Amygdala (tissue), 56 donors: Measurements from ENCODE around the gene SDHAF2.
"Not testable (repeated sequence)": the region's sequence is repeated elsewhere in the genome, so short reads cannot be mapped to it uniquely, and the experiment has no call there.

ENCODE experiments used
- DNase-seq, 56 donors: peaks; one replicate each; lab custom pipeline; 2025; lab: John Stamatoyannopoulos, UW

Gene SDHAF2

DNA sequence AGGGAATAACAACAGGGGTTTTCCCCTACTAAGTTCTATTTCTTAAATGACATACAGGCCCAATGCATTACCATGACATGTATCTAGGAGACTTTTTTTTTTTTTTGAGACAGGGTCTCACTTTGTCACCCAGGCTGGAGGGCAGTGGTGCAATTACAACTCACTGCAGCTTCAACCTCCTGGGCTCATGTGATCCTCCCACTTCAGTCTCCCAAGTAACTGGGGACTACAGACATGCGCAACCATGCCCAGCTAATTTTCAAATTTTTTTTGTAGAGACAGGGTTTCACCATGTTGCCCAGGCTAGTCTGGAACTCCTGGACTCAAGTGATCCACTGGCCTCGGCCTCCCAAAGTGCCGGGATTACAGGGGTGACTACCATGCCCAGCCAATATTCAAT is 7.7 kb upstream of the SDHAF2 start:
- no peak for DNase-seq

DNA sequence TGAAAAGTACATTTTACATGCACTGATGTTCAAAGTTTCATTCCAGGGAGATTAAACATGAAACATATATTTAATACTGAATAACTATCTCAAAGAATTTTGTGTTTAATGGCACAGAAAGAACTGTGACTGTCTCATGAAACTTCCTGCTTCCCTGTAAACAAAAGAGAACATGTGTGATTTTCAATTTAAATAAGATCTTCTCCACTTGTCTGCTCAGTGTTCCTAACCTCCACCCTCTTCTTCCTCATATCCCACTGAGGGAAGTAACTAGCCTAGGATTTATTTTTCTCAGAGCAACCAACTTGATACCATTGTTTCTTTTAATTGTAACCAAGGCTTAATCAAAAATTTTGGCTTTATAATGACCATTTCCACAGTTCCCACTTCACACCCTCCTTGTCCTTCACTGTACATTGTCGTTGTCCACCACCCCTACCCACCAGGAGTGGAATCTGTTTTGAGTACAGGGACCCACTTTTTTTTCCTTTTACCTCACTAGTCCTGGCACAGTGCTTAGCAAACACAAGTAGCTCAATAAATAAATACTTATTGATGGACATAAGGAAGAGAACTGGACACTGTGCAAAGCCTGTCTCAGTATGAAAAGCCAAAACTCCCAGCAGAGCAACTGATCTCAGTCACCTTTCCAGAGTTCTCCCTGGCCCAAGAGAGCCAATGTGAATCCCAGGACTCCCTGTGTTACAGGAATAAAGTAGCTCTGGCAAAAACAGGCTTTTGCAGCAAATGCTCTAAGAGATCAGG is 4.4 kb upstream of the SDHAF2 start:
- DNase-seq, result no peak

DNA sequence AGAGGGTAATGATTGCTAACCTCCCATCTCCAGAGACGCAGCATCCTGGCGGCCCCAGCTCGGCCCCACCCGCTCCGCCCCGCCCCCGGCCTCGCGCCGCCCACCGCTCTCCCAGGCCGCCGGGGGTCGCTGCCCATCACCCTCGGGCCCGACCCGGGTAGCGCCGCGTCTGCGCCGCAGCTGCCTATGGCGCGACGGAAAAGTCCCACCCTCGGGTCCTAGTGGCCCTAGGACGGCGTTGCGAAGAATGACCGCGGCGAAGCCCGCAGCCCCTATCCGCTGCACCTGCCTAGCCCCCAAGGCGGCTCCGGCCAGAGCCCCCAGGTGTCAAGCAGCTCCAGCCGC is 606 bp upstream of the SDHAF2 start:
- DNase-seq, result peak in 15 of 56 donors; percentile 26 to 71 (median 56)

DNA sequence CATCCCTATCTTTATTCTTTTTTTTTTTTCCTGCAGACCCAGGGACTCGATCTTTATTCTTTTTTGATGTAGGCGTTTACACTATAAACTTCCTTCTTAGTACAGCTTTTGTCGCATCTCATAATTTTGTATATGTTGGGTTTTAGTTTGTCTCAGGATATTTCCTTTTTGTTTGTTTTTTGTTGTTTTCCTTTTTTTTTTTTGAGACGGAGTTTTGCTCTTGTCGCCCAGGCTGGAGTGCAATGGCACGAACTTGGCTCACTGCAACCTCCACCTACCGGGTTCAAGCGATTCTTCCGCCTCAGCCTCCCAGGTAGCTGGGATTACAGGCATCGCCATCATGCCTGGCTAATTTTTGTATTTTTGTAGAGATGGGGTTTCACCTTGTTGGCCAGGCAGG is 915 bp downstream of the SDHAF2 start:
- not testable (repeated sequence) for DNase-seq

DNA sequence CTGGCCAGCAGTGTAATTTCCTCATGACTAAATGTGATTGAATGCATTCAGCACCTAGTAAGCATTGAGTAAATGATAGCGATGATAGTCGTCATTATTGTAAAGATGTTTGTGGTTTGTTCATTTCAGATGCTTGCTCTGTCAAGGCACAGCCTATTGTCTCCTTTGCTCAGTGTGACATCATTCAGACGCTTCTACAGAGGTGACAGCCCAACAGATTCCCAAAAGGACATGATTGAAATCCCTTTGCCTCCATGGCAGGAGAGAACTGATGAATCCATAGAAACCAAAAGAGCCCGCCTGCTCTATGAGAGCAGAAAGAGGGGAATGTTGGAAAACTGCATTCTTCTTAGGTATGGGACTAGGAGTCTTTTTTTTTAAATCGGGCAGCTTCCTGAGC is 7.6 kb downstream of the SDHAF2 start:
- DNase-seq, result no peak

DNA sequence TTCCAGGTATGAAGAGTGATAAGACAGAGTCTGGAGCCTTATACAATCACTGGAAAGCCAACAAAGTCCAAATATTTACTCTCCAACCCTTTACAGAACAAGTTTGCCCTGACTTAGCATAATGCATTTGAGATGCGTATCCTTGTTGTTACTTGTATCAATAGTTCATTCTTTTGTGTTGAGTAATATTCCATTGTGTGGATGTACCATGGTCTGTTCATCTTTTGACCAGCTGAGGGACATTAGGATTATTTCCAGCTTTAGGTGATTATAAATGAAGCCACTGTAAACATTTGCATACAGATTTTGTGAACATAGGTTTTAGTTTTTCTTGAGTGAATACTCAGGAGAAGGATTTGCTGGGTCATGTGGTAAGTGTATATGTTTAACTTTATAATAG is 9.7 kb downstream of the SDHAF2 start:
- DNase-seq, result no peak

DNA sequence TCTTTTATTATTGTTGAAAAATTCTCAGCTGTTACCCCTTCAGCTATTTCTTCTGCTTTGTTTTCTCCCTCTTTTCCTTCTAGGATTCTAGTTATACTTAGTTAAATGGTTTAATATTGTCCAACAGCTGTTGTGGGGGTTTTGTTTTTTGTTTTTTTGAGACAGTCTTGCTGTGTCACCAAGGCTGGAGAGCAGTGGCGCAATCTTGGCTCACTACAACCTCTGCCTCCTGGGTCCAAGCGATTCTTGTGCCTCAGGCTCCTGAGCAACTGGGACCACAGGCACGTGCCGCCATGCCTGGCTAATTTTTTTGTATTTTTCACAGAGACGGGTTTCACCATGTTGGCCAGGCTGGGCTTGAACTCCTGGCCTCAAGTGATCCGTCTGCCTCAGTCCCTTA is 12.7 kb downstream of the SDHAF2 start:
- peak in 1 of 56 donors; percentile 24 for DNase-seq

DNA sequence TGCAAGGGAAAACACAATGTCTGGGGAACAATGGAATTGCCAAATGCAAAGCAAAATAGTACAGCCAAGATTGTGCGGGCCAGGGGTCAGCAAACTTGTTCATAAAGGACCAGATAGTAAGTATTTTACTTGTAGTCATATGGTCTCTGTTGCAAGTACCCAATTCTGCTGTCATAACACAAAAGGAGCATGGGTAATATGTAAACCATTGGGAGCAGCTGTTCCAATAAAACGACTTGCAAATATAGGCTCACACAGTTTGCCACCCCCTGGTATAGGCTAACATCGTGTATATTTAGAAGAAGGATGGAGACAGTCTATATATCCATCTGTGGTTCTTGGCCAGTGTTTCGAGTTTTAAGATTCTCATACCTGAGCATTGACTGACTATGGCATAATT is 15.6 kb downstream of the SDHAF2 start:
- DNase-seq, result no peak

DNA sequence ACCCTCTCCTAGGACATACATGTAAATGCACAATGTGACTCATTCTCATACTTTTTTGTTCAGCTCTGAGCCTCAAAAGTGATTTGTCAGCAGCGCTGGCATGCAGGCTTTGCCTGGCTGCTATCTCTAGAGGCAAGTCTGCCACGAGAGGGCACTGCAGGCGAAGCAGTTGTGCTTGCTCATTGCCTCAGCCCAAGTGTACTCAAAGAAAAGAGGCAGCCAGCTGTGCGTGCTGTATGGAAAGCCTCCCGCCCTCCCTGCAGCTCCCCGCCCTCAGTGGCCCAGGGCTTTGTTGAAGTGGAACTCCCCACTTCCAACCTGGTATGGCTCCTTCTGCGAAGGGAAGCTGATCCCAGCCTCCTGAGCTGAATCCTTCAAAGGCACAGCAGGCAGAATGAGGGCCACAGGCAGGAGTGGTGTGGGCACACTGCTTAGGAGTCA is 16.3 kb downstream of the SDHAF2 start:
- DNase-seq, result peak in 55 of 56 donors; percentile 15 to 92 (median 79)

DNA sequence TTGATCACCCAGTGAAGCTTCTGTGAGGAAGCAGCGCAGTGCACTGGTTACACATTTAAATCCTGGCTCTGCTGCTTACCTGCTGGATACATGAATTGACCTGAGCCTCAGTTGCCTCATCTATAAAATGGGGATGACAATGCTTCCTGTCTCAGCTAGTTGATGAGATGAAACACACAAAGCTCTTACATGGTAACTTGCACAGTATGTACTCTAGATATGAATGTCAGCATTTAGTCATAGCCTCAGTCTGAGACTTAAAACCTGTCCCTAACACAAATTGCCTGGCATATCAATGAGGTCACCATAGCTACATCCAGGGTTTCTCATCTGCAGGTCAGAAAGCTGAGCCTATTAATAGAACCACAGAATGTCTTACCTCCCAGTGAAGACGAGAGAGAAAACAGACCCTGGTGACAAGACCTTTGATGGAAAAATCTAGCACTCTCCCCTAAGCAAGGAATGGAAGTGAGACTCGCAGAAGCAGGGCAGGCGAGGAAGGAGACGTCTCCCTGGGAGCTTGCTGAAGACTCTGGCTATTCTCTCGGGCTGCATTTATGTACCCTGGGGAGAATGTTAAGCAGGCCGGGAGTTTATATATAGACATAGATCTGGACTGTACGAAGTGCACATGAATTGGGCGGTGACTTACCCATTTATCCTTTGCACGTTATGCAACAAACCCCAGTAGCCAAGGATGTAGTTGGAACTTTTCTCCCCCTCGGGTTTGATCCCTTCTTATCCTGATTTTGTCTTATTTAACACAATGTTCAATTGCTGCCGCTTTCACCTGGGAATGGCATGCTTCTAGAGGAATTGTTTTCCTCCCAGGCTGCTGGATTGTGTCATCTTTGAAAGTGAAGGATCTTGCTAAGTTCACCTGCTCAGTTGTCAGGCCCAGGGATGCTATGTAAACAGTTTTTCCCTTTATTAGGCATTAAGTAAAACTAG is 18.0 kb downstream of the SDHAF2 start:
- DNase-seq, result no peak

DNA sequence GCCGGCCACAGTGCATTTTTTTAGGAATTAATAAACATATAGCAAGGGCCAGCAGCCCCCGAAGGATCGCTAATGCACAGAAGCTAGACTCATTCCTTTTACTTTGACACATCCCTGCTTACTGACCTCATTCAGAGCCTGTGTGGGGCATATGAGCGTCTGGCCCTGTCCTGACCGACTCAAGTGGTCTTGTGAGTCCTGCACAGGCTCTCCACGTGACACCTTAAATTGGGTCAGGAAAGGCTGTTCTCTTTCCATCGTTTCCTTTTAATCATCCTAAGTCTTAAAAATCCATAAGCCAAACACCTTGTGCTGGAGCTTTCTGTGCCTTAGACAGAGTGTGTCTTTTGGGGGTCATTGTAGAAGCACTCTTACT is 18.6 kb downstream of the SDHAF2 start:
- DNase-seq, result peak in 1 of 56 donors; percentile 11

DNA sequence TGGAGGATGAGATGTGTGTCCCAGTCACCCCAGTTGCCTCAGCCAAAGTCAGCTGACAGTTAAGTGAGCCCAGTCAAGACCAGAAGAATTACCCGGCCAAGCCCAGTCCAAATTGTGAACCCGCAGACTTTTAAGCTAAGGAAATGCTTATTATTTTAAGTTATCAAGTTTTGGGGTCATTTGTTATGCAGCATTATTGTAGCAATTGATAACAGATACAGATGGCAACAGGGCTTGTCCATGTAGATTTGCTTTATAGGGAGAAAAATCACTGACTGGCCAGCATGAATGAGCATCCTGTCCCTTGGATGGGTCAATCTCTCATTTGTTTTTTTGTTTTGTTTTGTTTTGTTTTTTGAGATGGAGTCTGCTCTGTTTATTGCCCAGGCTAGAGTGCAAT is 22.9 kb downstream of the SDHAF2 start:
- no peak for DNase-seq

DNA sequence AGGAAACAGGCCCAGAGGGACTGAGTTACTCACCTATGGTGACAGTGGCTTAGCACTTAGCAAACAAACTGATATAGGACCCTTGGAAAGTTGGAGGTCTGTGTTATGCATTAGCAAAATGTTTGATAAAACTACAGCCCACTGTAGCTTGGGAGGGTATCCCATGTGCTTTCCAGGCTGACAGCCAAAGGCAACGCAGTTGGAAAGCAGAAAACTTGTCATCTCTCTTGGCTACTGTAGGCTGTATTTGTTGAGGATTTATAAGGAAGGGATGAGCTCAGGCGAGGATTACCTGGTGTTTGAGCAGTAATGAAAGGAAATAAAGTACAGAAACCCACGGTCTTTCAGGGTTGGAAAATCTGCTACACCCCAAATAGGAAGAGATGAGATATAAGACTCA is 23.8 kb downstream of the SDHAF2 start:
- peak in 1 of 56 donors; percentile 8 for DNase-seq

DNA sequence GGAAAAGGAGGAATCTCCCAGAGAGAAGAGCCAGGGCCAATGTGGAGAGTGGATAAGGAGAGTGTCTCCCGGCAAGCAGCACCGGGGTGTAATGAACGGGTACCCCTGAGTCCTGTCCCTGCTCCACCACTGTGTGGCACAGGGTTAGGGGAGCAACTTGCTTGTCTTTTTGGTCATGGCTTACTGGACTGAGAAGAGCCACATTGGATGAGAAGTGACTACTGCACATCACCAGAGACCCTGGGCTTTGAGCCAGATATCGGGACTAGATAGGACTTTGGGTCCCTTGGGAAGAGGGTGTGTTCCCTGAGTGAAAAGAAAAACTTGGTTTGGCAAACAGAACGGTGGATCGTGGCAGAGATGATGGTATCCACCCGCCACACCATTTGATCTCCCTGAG is 24.6 kb downstream of the SDHAF2 start:
- DNase-seq, result no peak

DNA sequence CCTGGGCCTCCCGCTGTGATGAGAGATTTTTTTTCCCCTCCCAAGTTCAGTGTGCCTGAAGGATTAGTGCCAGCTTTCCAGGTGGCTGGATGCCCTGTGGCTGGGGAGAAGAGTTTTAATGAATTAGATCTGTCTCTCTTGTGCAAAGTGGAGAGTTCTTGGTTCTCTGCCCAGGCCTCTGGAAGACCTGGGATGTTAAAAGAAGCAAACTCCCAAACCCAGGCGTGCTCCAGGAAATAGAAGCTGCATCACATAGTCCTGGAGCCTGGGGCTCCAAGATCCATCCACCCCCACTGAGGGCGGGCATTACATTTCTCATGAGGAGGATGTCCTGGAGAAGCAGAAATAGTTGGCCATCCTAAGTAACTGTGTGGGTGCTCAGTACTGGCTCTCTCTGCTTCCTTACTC is 30.6 kb downstream of the SDHAF2 start:
- DNase-seq, result peak in 6 of 56 donors; percentile 24 to 47 (median 30)

DNA sequence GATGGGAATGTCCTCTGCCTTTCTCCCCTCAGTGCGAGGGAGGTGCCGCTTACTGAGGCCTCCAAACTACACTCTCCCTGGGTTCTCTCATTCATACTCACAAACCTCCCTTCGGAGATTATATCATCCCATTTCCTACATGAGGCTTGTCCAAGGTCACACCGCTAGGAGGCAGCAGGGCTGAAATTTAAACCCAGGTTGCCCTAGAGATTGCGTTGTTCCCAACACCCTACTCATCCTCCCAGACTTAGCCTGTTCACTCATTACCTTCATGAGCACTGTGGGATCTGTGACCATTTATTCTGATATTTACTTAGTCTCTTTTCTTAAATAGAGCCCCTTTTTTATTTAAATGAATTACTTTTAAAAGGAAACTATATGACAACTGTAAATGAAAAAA is 31.1 kb downstream of the SDHAF2 start:
- DNase-seq, result no peak

DNA sequence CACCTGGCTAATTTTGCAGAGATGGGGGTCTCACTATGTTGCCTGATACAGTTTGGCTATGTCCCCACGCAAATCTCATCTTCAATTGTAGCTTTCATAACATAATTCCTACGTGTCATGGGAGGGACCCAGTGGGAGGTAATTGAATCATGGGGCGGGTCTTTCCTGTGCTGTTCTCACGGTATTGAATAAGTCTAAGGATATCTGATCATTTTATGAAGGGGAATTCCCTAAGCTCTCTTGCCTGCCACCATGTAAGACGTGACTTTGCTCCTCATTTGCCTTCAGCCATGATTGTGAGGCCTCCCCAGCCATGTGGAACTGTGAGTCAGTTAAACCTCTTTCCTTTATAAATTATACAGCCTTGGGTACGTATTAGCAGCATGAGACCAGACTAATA is 37.7 kb downstream of the SDHAF2 start:
- not testable (repeated sequence) for DNase-seq

DNA sequence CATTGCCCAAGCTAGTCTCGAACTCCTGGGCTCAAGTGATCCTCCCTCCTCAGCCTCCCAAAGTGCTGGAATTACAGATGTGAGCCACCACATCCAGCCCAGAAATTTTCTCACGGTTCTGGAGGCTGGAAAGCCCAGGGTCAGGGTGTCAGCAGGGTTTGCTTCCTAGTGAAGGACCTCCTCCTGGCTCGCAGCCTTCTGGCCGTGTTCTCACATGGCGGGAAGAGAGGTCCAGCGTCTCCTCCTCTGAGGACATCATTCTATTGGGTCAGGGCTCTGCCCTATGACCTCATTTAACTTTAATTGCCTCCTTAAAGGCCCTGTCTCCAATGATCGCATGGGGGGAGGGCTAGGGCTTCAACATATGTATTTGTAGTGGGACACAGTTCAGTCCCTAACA is 38.1 kb downstream of the SDHAF2 start:
- DNase-seq, result no peak

DNA sequence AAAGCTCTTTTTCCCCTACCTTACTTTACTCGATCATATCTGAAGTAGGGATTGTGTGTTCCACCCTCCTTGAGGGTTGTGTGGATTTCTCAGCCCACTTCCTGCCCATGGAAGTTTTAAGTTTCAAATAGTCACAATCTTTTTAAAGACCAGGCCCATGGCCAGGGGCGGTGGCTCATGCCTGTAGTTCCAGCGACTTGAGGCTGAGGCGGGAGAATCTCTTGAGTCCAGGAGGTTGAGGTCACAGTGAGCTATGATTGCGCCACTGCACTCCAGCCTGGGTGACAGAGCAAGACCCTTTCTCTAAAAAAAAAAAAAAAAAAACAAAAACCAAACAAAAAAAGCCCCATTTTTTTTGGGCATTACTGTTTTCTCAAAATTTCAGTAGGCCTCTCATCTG is 42.4 kb downstream of the SDHAF2 start:
- no peak for DNase-seq

DNA sequence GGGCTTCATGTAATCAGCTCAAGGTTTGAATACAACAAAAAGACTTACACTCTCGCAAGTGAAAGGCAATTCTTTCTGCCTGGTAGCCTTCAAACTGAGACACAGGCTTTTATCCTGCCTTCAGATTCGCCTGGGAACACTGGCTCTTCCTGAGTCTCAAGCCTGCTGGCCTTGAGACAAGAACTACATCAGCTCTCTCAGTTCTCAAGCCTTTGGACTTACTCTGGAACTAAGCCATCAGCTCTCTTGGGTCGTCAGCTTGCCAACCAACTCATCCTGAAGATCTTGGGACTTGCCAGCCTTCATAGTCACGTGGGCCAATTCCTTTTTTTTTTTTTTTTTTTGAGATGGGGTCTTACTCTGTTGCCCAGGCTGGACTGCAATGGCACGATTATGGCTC is 42.9 kb downstream of the SDHAF2 start:
- peak in 13 of 56 donors; percentile 17 to 59 (median 47) for DNase-seq

DNA sequence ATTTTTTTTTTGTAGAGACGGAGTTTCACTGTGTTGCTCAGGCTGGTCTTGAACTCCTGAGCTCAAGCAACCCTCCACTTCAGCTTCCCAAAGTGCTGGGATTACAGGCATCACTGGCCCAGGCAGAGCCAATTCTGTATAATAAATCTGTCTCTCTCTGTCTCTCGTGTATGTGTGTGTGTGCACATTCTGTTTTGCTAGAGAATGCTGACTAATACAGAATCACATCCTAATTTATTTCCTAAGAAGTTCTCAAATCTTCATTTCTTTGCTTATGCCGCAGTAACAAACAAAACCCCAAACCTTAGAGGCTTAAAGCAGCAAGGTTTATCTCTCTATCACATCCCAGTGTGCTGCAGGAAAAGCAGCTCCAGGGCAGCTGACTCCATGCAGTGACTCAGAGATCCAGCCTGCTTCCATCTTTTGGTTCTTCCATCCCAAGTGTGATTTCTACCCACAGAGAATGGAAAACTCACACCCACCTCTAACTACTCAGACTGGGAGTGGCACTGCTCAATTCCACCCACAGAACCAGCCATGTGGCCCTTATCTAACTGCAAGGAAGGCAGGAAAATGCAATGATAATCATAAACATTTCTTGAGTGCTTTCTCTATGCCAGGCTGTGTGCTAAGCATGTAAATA is 43.6 kb downstream of the SDHAF2 start:
- DNase-seq, result peak in 10 of 56 donors; percentile 9 to 62 (median 28)
